HCT116 (cell line): ENCODE results near the gene HIF1A. TPM values are rescaled to one million over a fixed set of nuclear protein-coding genes. Genes with fewer than 3 reads are reported as not detected.

Experiments
- ATAC-seq: fragments of 200-7000 bp; cut with Tn5 transposase; 2 replicates; pipeline ENCODE4 v1.9.1; 2020; ENCODE audit warnings: mild to moderate bottlenecking, moderate library complexity
- BruUV-seq: library from RNA; stranded (reverse); fragments of 400-500 nt; replicated peaks from 2 replicates; lab custom pipeline; 2021; lab: Mats Ljungman, UMichigan
- CTCF ChIA-PET: fragments of 300-600 bp; sonication (Branson Sonifier 250); formaldehyde crosslinking; loops from one replicate; lab custom pipeline; 2021; ENCODE audit warnings: antibody characterized with exemption; lab: Charles Lee
- POLR2A ChIA-PET: fragments of 300-600, 350-600 bp; sonication (Branson Sonifier 250); formaldehyde crosslinking; loops from one replicate; lab custom pipeline; 2021; ENCODE audit warnings: antibody characterized with exemption; lab: Charles Lee
- RAD21 ChIA-PET, 2 experiments: fragments of 300-600 bp; sonication (Branson Sonifier 250); formaldehyde crosslinking; loops; one replicate each; lab custom pipeline; 2023; ENCODE audit warnings: low total read pairs in 2 of 2; ENCODE audit not compliant: uncharacterized antibody in 2 of 2, unreplicated experiment in 2 of 2, low non-redundant PET in 1 of 2; lab: Charles Lee
- DNase-seq: peaks from one replicate; pipeline ENCODE4 v3.0.0-alpha.2; 2010; ENCODE audit warnings: low read depth, low spot score
- H2AFZ ChIP-seq: fragments of 200-600 bp; shearing (Covaris generic), sonication (generic); 2 replicates; pipeline ENCODE4 v1.6.1; 2017; ENCODE audit warnings: low read depth, mixed run types, mixed read lengths, antibody characterized with exemption, low read length; ENCODE audit not compliant: poor library complexity, severe bottlenecking
- H3K27ac ChIP-seq: 2 replicates; pipeline ENCODE4 v1.5.1; 2012; ENCODE audit warnings: low read depth, low read length
- H3K27me3 ChIP-seq: fragments of 200-600 bp; sonication (generic); 2 replicates; pipeline ENCODE4 v1.6.1; 2016; ENCODE audit warnings: mixed run types, low read length, mixed read lengths; ENCODE audit not compliant: insufficient read depth
- H3K36me3 ChIP-seq, 2 experiments: fragments of 200-500 bp in 1 of 2; fragments of 200-600 bp in 1 of 2; sonication (Bioruptor generic) in 1 of 2; sonication (generic) in 1 of 2; 2 replicates each; pipeline versions ENCODE4 v1.5.1 to v1.6.1; 2014 to 2016; ENCODE audit warnings: low read length in 2 of 2, inconsistent platforms in 1 of 2, mixed read lengths in 1 of 2, mixed run types in 1 of 2; ENCODE audit not compliant: insufficient read depth in 2 of 2, control insufficient read depth in 1 of 2
- H3K4me1 ChIP-seq, 2 experiments: fragments of 200-600 bp in 1 of 2; sonication (generic) in 1 of 2; 2 replicates each; pipeline versions ENCODE4 v1.5.1 to v1.6.1; 2012 to 2017; ENCODE audit warnings: low read length in 2 of 2, inconsistent platforms in 1 of 2, mild to moderate bottlenecking in 1 of 2, mixed read lengths in 1 of 2, mixed run types in 1 of 2, moderate library complexity in 1 of 2; ENCODE audit not compliant: insufficient read depth in 2 of 2, control insufficient read depth in 1 of 2
- H3K4me2 ChIP-seq: fragments of 200-600 bp; sonication (generic); 2 replicates; pipeline ENCODE4 v1.6.1; 2017; ENCODE audit warnings: mixed run types, low read length, mixed read lengths
- H3K4me3 ChIP-seq, 2 experiments: fragments of 200-600 bp in 1 of 2; sonication (generic) in 1 of 2; replicated peaks in 1 of 2; 2 replicates each; pipeline ENCODE4 v1.5.1; 2011 to 2016; ENCODE audit warnings: low read length in 2 of 2, control low read depth in 1 of 2, low read depth in 1 of 2, mild to moderate bottlenecking in 1 of 2, mixed read lengths in 1 of 2, mixed run types in 1 of 2
- H3K79me2 ChIP-seq: fragments of 200-600 bp; sonication (generic); 2 replicates; pipeline ENCODE4 v1.6.1; 2017; ENCODE audit warnings: mild to moderate bottlenecking, mixed run types, low read length, moderate library complexity, mixed read lengths; ENCODE audit not compliant: insufficient read depth
- H3K9ac ChIP-seq: fragments of 200-600 bp; sonication (generic); 2 replicates; pipeline ENCODE4 v1.6.1; 2016; ENCODE audit warnings: low read length, mixed read lengths
- H3K9me2 ChIP-seq: fragments of 200-600 bp; sonication (generic), shearing (Covaris generic); 2 replicates; pipeline ENCODE4 v1.6.1; 2017; ENCODE audit warnings: mixed run types, mild to moderate bottlenecking, moderate library complexity; ENCODE audit not compliant: insufficient read depth
- H3K9me3 ChIP-seq, 2 experiments: fragments of 200-500 bp in 1 of 2; fragments of 200-600 bp in 1 of 2; sonication (Bioruptor generic) in 1 of 2; sonication (generic) in 1 of 2; 2 replicates each; pipeline ENCODE4 v1.6.1; 2014 to 2017; ENCODE audit warnings: low read length in 2 of 2, mixed read lengths in 2 of 2, inconsistent platforms in 1 of 2, low read depth in 1 of 2, mild to moderate bottlenecking in 1 of 2, mixed run types in 1 of 2, moderate library complexity in 1 of 2; ENCODE audit not compliant: control insufficient read depth in 1 of 2, insufficient read depth in 1 of 2
- H4K20me1 ChIP-seq: fragments of 200-600 bp; sonication (generic), shearing (Covaris generic); 2 replicates; pipeline ENCODE4 v1.6.1; 2017; ENCODE audit warnings: mixed run types, mild to moderate bottlenecking, moderate library complexity; ENCODE audit not compliant: insufficient read depth
- CBX3 ChIP-seq: IDR thresholded peaks from 2 replicates; pipeline ENCODE4 v1.6.1; 2012; ENCODE audit warnings: low read depth
- CEBPB ChIP-seq: IDR thresholded peaks from 2 replicates; pipeline ENCODE4 v1.6.1; 2012; ENCODE audit warnings: low read depth
- CTCF ChIP-seq, 3 experiments: fragments of 200-600 bp in 1 of 3; sonication (generic) in 1 of 3; IDR thresholded peaks in 2 of 3; conservative IDR thresholded peaks in 1 of 3; 2 replicates each; pipeline ENCODE4 v1.5.1; 2012 to 2017; ENCODE audit warnings: low read depth in 2 of 3, low read length in 2 of 3, antibody characterized with exemption in 1 of 3, borderline replicate concordance in 1 of 3, control low read depth in 1 of 3, mild to moderate bottlenecking in 1 of 3, mixed read lengths in 1 of 3, mixed run types in 1 of 3, moderate library complexity in 1 of 3; ENCODE audit not compliant: insufficient read depth in 1 of 3
- ELF1 ChIP-seq: IDR thresholded peaks from 2 replicates; pipeline ENCODE4 v1.6.1; 2012; ENCODE audit warnings: low read depth, borderline replicate concordance
- EZH2 ChIP-seq: fragments of 200-600 bp; sonication (generic); IDR thresholded peaks from 2 replicates; pipeline ENCODE4 v1.6.1; 2017; ENCODE audit warnings: antibody characterized with exemption, mixed run types
- EZH2phosphoT487 ChIP-seq: fragments of 200-600 bp; IDR thresholded peaks from 2 replicates; pipeline ENCODE4 v1.6.1; 2018; ENCODE audit warnings: antibody characterized with exemption, borderline replicate concordance
- JUND ChIP-seq: IDR thresholded peaks from 2 replicates; pipeline ENCODE4 v1.6.1; 2012
- MAX ChIP-seq: IDR thresholded peaks from 2 replicates; pipeline ENCODE4 v1.6.1; 2012
- POLR2A ChIP-seq: IDR thresholded peaks from 2 replicates; pipeline ENCODE4 v1.7.0; 2011; ENCODE audit warnings: borderline replicate concordance; ENCODE audit not compliant: insufficient read depth, insufficient read length; ENCODE audit errors: extremely low read depth
- POLR2AphosphoS5 ChIP-seq: IDR thresholded peaks from 2 replicates; pipeline ENCODE4 v1.6.1; 2011; ENCODE audit warnings: mild to moderate bottlenecking, low read depth, low read length, moderate library complexity
- SIN3A ChIP-seq: IDR thresholded peaks from 2 replicates; pipeline ENCODE4 v1.6.1; 2012; ENCODE audit warnings: low read depth
- SP1 ChIP-seq: IDR thresholded peaks from 2 replicates; pipeline ENCODE4 v1.6.1; 2012; ENCODE audit warnings: low read depth
- SRF ChIP-seq: IDR thresholded peaks from 2 replicates; pipeline ENCODE4 v1.6.1; 2012; ENCODE audit warnings: low read depth
- TCF7L2 ChIP-seq: IDR thresholded peaks from 2 replicates; pipeline ENCODE4 v1.7.0; 2011; ENCODE audit warnings: borderline replicate concordance, inconsistent platforms; ENCODE audit not compliant: insufficient read depth, insufficient read length; ENCODE audit errors: extremely low read depth
- YY1 ChIP-seq: IDR thresholded peaks from 2 replicates; pipeline ENCODE4 v1.6.1; 2011; ENCODE audit warnings: low read length, low read depth, moderate library complexity, mild to moderate bottlenecking; ENCODE audit not compliant: insufficient replicate concordance; ENCODE audit errors: extremely low read depth
- ZFX ChIP-seq: fragments of 450-650 bp; IDR thresholded peaks from 2 replicates; pipeline ENCODE4 v1.6.1; 2017
- ZNF274 ChIP-seq: fragments of 200-500 bp; sonication (Bioruptor generic); IDR thresholded peaks from 2 replicates; pipeline ENCODE4 v1.6.1; 2014; ENCODE audit warnings: mild to moderate bottlenecking, low read depth, low read length, inconsistent platforms
- intact Hi-C: fragments of 100-400 bp; cut with micrococcal nuclease; formaldehyde crosslinking; loops from 2 replicates; pipeline ENCODE4 v1.10.0; 2022
- total RNA-seq: library from RNA; stranded (reverse); gene quantifications from one replicate; pipeline ENCODE4 v1.2.1, GENCODE V29; 2021; ENCODE audit not compliant: unreplicated experiment
- TF ChIP-seq, protein P1 (sequence below): IDR thresholded peaks from 2 replicates; pipeline ENCODE4 v1.6.1; 2012

HIF1A gene
- total RNA-seq, 1 experiment from 2014 or later: 113 TPM

- H3K9me2 ChIP-seq: no peaks in the 10 kb centered on the region
- H2AFZ ChIP-seq: no peak overlapping the region
- H3K79me2 ChIP-seq: peaks cover 55% of the 10 kb centered on the region
- H3K9me3 ChIP-seq: no peaks in the 10 kb centered on the region
- RAD21 ChIA-PET: no interaction called here
- intact Hi-C loops: no loop called here
- H3K4me1 ChIP-seq: no peaks in the 10 kb centered on the region
- BruUV-seq: no TSS peak
- H3K27me3 ChIP-seq: no peaks in the 10 kb centered on the region
- H3K9ac ChIP-seq: no peak overlapping the region
- no peak overlapping the region for H3K27ac ChIP-seq
- H3K4me2 ChIP-seq: no peak overlapping the region
- H4K20me1 ChIP-seq: peaks cover 3% of the 10 kb centered on the region; the same call in 1 of the 2 replicates
- no peak for TF ChIP-seq ELF1
- TF ChIP-seq EZH2: no peak
- TF ChIP-seq JUND: no peak
- no peak for TF ChIP-seq EZH2phosphoT487
- TF ChIP-seq CBX3: no peak
- TF ChIP-seq, protein P1, sequence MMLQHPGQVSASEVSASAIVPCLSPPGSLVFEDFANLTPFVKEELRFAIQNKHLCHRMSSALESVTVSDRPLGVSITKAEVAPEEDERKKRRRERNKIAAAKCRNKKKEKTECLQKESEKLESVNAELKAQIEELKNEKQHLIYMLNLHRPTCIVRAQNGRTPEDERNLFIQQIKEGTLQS: no peak
- TF ChIP-seq POLR2A: no peak
- TF ChIP-seq SIN3A: no peak
- no peak for TF ChIP-seq ZNF274
- no peak for TF ChIP-seq ZFX
- no peak for TF ChIP-seq CEBPB
- TF ChIP-seq TCF7L2: no peak
- TF ChIP-seq YY1: no peak
- no peak for TF ChIP-seq SRF
- TF ChIP-seq MAX: no peak
- no peak for TF ChIP-seq CTCF (IDR thresholded peaks at IDR 0.05 in 2 of 3, conservative IDR thresholded peaks at IDR 0.05 in 1 of 3; ENCODE audit: borderline replicate concordance in 1 of 3, insufficient read depth in 1 of 3, low read depth in 2 of 3, low read length in 2 of 3)
- no peak for TF ChIP-seq SP1
- TF ChIP-seq POLR2AphosphoS5: no peak
- ATAC-seq (no peak), DNase-seq (no peak)
- peaks cover 30 to 33% of the 10 kb centered on the region in 2 experiments; a peak in 3 of 4 replicates for H3K36me3 ChIP-seq
- POLR2A ChIA-PET: interaction anchor here (0.9 kb wide), 1 partner anchor 32 kb away, joined by 3 read pairs; the partner anchor contains the start of gene HIF1A
- H3K4me3 ChIP-seq: no peak overlapping the region
- CTCF ChIA-PET: no interaction called here
These were observed 31.7 kb downstream of the HIF1A start for GRCh38 chr14:61726778-61727658.
